H1 (cell line): Measurements from ENCODE around the gene SMLR1. TPM values are rescaled to one million over a fixed set of nuclear protein-coding genes. Genes with fewer than 3 reads are reported as not detected.

Experiments used
- KDM4A ChIP-seq: IDR thresholded peaks from one replicate; pipeline ENCODE4 v1.7.1; 2012; ENCODE audit warnings: low read depth, mild to moderate bottlenecking, moderate library complexity, low read length, inconsistent platforms; ENCODE audit not compliant: severe bottlenecking
- RXRA ChIP-seq: IDR thresholded peaks from 2 replicates; pipeline ENCODE4 v1.6.1; 2011; ENCODE audit warnings: low read depth, mild to moderate bottlenecking, low read length, moderate library complexity; ENCODE audit not compliant: insufficient read depth
- USF2 ChIP-seq: IDR thresholded peaks from 2 replicates; pipeline ENCODE4 v1.6.1; 2011; ENCODE audit warnings: low read length, improper control_type of control experiment
- polyA plus RNA-seq, 7 experiments: library from polyadenylated mRNA; depleted of rRNA in 3 of 7; stranded (reverse) in 5 of 7; unstranded in 2 of 7; fragments of >200 nt in 5 of 7; fragments of 200-250 nt in 2 of 7; gene quantifications; 1 replicate in 5 of 7; 2 replicates in 1 of 7; 4 replicates in 1 of 7; pipeline versions ENCODE4 v1.2.1 to v1.2.3, GENCODE V29; 2011 to 2013; ENCODE audit warnings: missing spikeins in 2 of 7, mixed read lengths in 2 of 7
- total RNA-seq: library from RNA; stranded (reverse); fragmentation: NEBNext Ultra II Directional; extraction: Animal tissue kit (Norgen Biotek cat#: 25700); gene quantifications from 2 replicates; pipeline ENCODE4 v1.2.1, GENCODE V29; 2021

SMLR1 gene
- total and polyA plus RNA-seq, 2 of the 8 experiments (the other 6 are each of a cell fraction or from before 2014, with no cell fraction given), result not detected

- TF ChIP-seq USF2 (no peak), KDM4A (no peak), RXRA (no peak)
Observed at GRCh38 chr6:130833569-130833968, 6.4 kb downstream of the SMLR1 start (continued).
